Duodenal mucosa (tissue), 2 donors: ENCODE measurements around the gene CDC14B.
"Not testable (repeated sequence)": the region's sequence is repeated elsewhere in the genome, so short reads cannot be mapped to it uniquely, and the experiment has no call there.

Experiments
- H3K27ac ChIP-seq: one replicate; pipeline ENCODE4 v1.7.0; 2013; ENCODE audit warnings: low read depth, low read length
- H3K27me3 ChIP-seq, 2 donors: one replicate each; pipeline ENCODE4 v1.7.0; 2013; ENCODE audit warnings: low read length in 2 of 2, control low read depth in 1 of 2; ENCODE audit not compliant: insufficient read depth in 2 of 2, control insufficient read depth in 1 of 2
- H3K36me3 ChIP-seq, 2 donors: one replicate each; pipeline ENCODE4 v1.7.0; 2013; ENCODE audit warnings: low read length in 2 of 2, control low read depth in 1 of 2; ENCODE audit not compliant: insufficient read depth in 2 of 2, control insufficient read depth in 1 of 2
- H3K4me1 ChIP-seq, 2 donors: one replicate each; pipeline ENCODE4 v1.7.0; 2013; ENCODE audit warnings: low read length in 2 of 2, control low read depth in 1 of 2; ENCODE audit not compliant: insufficient read depth in 2 of 2, control insufficient read depth in 1 of 2
- H3K4me3 ChIP-seq, 2 donors: one replicate each; pipeline ENCODE4 v1.7.0; 2013; ENCODE audit warnings: low read length in 2 of 2, low read depth in 1 of 2
- H3K9ac ChIP-seq, 2 donors: one replicate each; pipeline ENCODE4 v1.7.0; 2013; ENCODE audit warnings: low read length in 2 of 2, low read depth in 1 of 2
- H3K9me3 ChIP-seq, 2 donors: one replicate each; pipeline ENCODE4 v1.7.0; 2013; ENCODE audit warnings: low read length in 2 of 2, control low read depth in 1 of 2; ENCODE audit not compliant: control insufficient read depth in 1 of 2

Gene CDC14B

GRCh38 chr9:96505316-96505991 lies 114.2 kb downstream of the CDC14B start:
- H3K36me3 ChIP-seq, result peaks cover 0 to 6% of the 10 kb centered on the region in 2 donors
- no peaks in the 10 kb centered on the region for H3K4me1 ChIP-seq
- no peaks in the 10 kb centered on the region for H3K27me3 ChIP-seq
- no peaks in the 10 kb centered on the region for H3K9me3 ChIP-seq
- H3K27ac ChIP-seq, result no peak overlapping the region
- no peak overlapping the region for H3K9ac ChIP-seq
- H3K4me3 ChIP-seq, result no peak overlapping the region

DNA sequence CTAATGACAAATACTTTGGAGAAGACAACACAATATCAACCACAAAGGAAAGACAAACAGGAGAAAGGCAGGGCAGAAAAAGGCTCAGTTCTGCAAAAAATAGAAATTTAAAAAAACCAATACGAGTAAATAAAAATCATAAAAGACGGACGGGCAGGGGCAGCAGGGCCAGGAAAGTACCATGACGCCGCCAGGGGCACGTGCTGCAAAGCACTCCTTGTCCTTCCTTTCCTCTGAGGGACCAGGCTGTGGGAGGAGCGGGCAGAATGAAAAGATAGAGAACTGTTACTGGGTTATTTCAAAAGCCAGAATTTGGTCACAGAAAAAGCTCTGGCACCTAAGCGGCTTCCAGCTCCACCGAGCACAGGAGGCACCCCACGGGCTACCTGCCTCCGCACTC lies 115.7 kb downstream of the CDC14B start:
- H3K27me3 ChIP-seq, result no peaks in the 10 kb centered on the region
- no peak overlapping the region for H3K4me3 ChIP-seq
- H3K9me3 ChIP-seq, result no peaks in the 10 kb centered on the region
- no peak overlapping the region for H3K9ac ChIP-seq
- no peaks in the 10 kb centered on the region for H3K4me1 ChIP-seq
- no peak overlapping the region for H3K27ac ChIP-seq
- peaks cover 0 to 3% of the 10 kb centered on the region in 2 donors for H3K36me3 ChIP-seq

DNA sequence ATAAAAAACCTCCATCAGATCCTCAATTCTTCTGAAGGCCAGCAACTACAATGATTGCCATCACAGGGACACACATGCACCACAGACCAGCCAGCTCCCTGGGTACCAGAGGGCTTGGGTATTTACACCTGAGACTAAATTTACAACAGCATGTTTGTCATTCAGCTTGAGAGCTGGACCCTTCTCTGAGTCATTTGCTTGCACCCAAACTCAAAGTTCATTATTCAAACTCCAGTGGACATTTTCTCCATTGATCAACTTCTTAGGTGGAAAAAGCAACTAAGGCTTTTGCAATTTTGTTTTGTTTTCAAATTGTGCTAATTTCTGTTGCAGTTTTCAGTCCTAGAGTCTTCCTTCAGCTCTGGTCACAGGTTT lies 116.3 kb downstream of the CDC14B start:
- H3K27ac ChIP-seq, H3K4me3 ChIP-seq: not testable (repeated sequence)

GRCh38 chr9:96502539-96503373 lies 116.9 kb downstream of the CDC14B start:
- Histone ChIP-seq H3K36me3 (peaks cover 0 to 3% of the 10 kb centered on the region in 2 donors), H3K27ac (no peak overlapping the region), H3K9ac (no peak overlapping the region), H3K4me1 (no peaks in the 10 kb centered on the region), H3K27me3 (no peaks in the 10 kb centered on the region), H3K4me3 (no peak overlapping the region), H3K9me3 (no peaks in the 10 kb centered on the region)

More for the DNA sequence above, 116.3 kb downstream of the CDC14B start:
- not testable (repeated sequence) for H3K27me3 ChIP-seq, H3K36me3 ChIP-seq, H3K9me3 ChIP-seq, H3K9ac ChIP-seq, H3K4me1 ChIP-seq

GRCh38 chr9:96501633-96502538 lies 117.8 kb downstream of the CDC14B start:
- Histone ChIP-seq H3K36me3 (peaks cover 0 to 3% of the 10 kb centered on the region in 2 donors), H3K4me1 (no peaks in the 10 kb centered on the region), H3K9ac (no peak overlapping the region), H3K9me3 (no peaks in the 10 kb centered on the region), H3K4me3 (no peak overlapping the region), H3K27ac (no peak overlapping the region), H3K27me3 (no peaks in the 10 kb centered on the region)

GRCh38 chr9:96500696-96501632 lies 118.7 kb downstream of the CDC14B start:
- Histone ChIP-seq H3K27me3 (no peaks in the 10 kb centered on the region), H3K4me1 (no peaks in the 10 kb centered on the region), H3K9ac (no peak overlapping the region), H3K36me3 (no peaks in the 10 kb centered on the region), H3K9me3 (no peaks in the 10 kb centered on the region), H3K27ac (no peak overlapping the region), H3K4me3 (no peak overlapping the region)

DNA sequence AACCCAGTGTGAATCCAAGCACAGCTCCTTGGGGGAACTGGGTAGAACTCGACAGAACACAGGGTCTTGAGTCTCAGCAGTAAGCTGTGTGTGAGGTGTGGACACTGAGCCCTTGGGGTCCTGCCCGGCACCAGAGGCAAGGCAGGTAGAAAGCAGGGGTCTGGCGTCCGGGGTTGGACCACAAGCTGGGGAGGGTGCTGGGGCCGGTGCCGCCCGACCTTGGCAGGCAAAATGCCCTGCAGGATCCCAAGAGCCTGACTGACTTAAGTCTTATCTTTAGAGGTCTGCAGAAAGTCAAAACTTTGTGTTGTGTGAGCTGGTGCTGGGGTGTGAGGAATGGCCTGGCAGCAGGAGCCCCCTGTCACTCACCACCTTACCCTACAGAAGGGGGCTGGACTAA lies 120.4 kb downstream of the CDC14B start:
- no peak overlapping the region for H3K9ac ChIP-seq
- H3K4me1 ChIP-seq, result no peaks in the 10 kb centered on the region
- H3K27ac ChIP-seq, result no peak overlapping the region
- H3K36me3 ChIP-seq, result no peaks in the 10 kb centered on the region
- H3K9me3 ChIP-seq, result no peaks in the 10 kb centered on the region
- no peak overlapping the region for H3K4me3 ChIP-seq
- H3K27me3 ChIP-seq, result no peaks in the 10 kb centered on the region

GRCh38 chr9:96498796-96499195 lies 120.8 kb downstream of the CDC14B start:
- no peak overlapping the region for H3K27ac ChIP-seq
- H3K9ac ChIP-seq, result no peak overlapping the region
- no peaks in the 10 kb centered on the region for H3K27me3 ChIP-seq
- H3K4me1 ChIP-seq, result no peaks in the 10 kb centered on the region
- no peak overlapping the region for H3K4me3 ChIP-seq
- H3K9me3 ChIP-seq, result no peaks in the 10 kb centered on the region
- H3K36me3 ChIP-seq, result no peaks in the 10 kb centered on the region

DNA sequence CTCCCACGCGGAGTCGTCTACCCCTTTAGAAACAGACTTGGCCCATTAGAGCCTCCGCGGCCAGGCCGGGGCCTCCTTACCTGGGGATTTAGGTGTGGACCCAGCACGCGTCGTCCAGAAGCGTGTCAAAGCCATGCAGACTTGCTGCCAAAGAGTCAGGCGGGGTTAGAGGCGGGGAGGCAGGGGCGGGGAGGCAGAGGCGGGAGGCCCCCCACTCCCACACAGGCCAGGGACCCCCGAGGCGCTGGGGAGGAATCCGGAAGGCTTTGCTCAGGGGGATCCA lies 122.6 kb downstream of the CDC14B start:
- Histone ChIP-seq H3K27me3 (no peaks in the 10 kb centered on the region), H3K4me1 (no peaks in the 10 kb centered on the region), H3K4me3 (no peak overlapping the region), H3K27ac (no peak overlapping the region), H3K9ac (no peak overlapping the region), H3K36me3 (peaks cover 0 to 3% of the 10 kb centered on the region in 2 donors), H3K9me3 (no peaks in the 10 kb centered on the region)
